NT2/D1 (cell line): ENCODE results near the gene HS1BP3.

Experiments used
- SUZ12 ChIP-seq: IDR thresholded peaks from 2 replicates; pipeline ENCODE4 v1.6.1; 2011; ENCODE audit not compliant: insufficient read length, insufficient read depth; ENCODE audit errors: extremely low read depth
- ZNF274 ChIP-seq: IDR thresholded peaks from 2 replicates; pipeline ENCODE4 v1.6.1; 2011; ENCODE audit warnings: mild to moderate bottlenecking, low read depth, low read length

DNA sequence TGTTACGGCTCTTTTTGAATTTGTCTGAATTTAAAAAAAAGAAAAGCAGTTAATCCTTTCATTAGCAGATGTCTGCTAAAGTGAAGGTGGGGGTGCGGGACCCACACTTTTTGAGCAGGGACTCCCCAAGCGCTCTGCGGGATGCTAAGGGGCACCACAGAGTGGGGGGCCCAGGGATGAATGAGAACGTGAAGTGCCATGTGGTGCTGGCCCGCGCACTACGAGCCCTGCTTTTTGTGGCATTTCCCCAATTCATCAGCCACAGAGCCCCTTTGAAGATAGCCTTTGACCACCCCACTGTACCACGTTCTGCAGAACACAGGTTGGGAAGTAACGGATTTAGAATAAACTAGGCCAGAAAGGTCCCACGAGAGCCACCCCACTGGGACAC, 28.6 kb downstream of the HS1BP3 start:
- TF ChIP-seq ZNF274 = no peak
- TF ChIP-seq SUZ12 = no peak
